RCC 7860 (cell line): ENCODE data around the gene NPHS2.
"Not testable (repeated sequence)": the region's sequence is repeated elsewhere in the genome, so short reads cannot be mapped to it uniquely, and the experiment has no call there.

Experiments
- DNase-seq: peaks from one replicate; pipeline ENCODE4 v3.0.0-alpha.2; 2015; ENCODE audit warnings: low spot score
- FAIRE-seq: peaks from 2 replicates; lab custom pipeline; 2012; peaks lifted over from hg19 to GRCh38; lab: Jason Lieb, UNC

The NPHS2 gene

GRCh38 chr1:179548666-179549367 is 26.9 kb downstream of the NPHS2 start:
- no peak for DNase-seq
- FAIRE-seq: no peak

GRCh38 chr1:179547021-179547535 is 28.7 kb downstream of the NPHS2 start:
- FAIRE-seq (no peak), DNase-seq (no peak)

- DNase-seq: no peak
- FAIRE-seq: no peak
Observed at GRCh38 chr1:179545321-179545720, 30.4 kb downstream of the NPHS2 start.

- no peak for DNase-seq
- no peak for FAIRE-seq
Observed at GRCh38 chr1:179541774-179542173, 34.0 kb downstream of the NPHS2 start.

- DNase-seq: no peak
- no peak for FAIRE-seq
Observed at GRCh38 chr1:179530352-179530751, 45.4 kb downstream of the NPHS2 start.

GRCh38 chr1:179529482-179530195 is 46.1 kb downstream of the NPHS2 start:
- FAIRE-seq (no peak), DNase-seq (no peak)

GRCh38 chr1:179518544-179518943 is 57.2 kb downstream of the NPHS2 start:
- not testable (repeated sequence) for FAIRE-seq, DNase-seq

- FAIRE-seq (no peak), DNase-seq (no peak)
Observed at GRCh38 chr1:179516976-179517705, 58.6 kb downstream of the NPHS2 start.

- FAIRE-seq: no peak
- DNase-seq: no peak
Observed at GRCh38 chr1:179510038-179510437, 65.7 kb downstream of the NPHS2 start.

GRCh38 chr1:179509384-179509783 is 66.4 kb downstream of the NPHS2 start:
- DNase-seq (no peak), FAIRE-seq (no peak)

- FAIRE-seq (no peak), DNase-seq (no peak)
Observed at GRCh38 chr1:179506199-179506598, 69.5 kb downstream of the NPHS2 start.
